HG02943 (cell line): Measurements from ENCODE around the gene MRPS15.

Source experiments
- ATAC-seq: cut with Tn5 transposase; IDR thresholded peaks from one replicate; pipeline ENCODE4 v1.9.1; 2021; ENCODE audit warnings: mild to moderate bottlenecking, low read depth, moderate library complexity; ENCODE audit not compliant: unreplicated experiment

MRPS15 gene

GRCh38 chr1:36464605-36465393 is 615 bp upstream of the MRPS15 start:
- ATAC-seq, result peak; percentile 17

- no peak for ATAC-seq
Measured at GRCh38 chr1:36463463-36463802, 751 bp downstream of the MRPS15 start.

GRCh38 chr1:36458910-36459309 is 5.3 kb downstream of the MRPS15 start:
- no peak for ATAC-seq

GRCh38 chr1:36457691-36458090 is 6.5 kb downstream of the MRPS15 start:
- ATAC-seq, result no peak

GRCh38 chr1:36456391-36456928 is 7.7 kb downstream of the MRPS15 start:
- ATAC-seq, result no peak

- ATAC-seq, result no peak
Measured at GRCh38 chr1:36455386-36455785, 8.8 kb downstream of the MRPS15 start.

GRCh38 chr1:36453600-36454388 is 10.4 kb downstream of the MRPS15 start:
- no peak for ATAC-seq

GRCh38 chr1:36453051-36453450 is 11.1 kb downstream of the MRPS15 start:
- no peak for ATAC-seq

GRCh38 chr1:36450919-36451305 is 13.3 kb downstream of the MRPS15 start:
- ATAC-seq, result no peak

GRCh38 chr1:36450270-36450918 is 13.8 kb downstream of the MRPS15 start, which contains the start of gene OSCP1:
TSS of gene OSCP1 (minus strand) at chr1:36450451. CDS start at chr1:36450369, 82 bp downstream.
- ATAC-seq, result peak; percentile 95

- ATAC-seq, result no peak
Measured at GRCh38 chr1:36448530-36449056, 15.6 kb downstream of the MRPS15 start.

- ATAC-seq, result no peak
Measured at GRCh38 chr1:36447450-36447849, 16.7 kb downstream of the MRPS15 start.

- no peak for ATAC-seq
Measured at GRCh38 chr1:36446746-36447145, 17.4 kb downstream of the MRPS15 start.

GRCh38 chr1:36446271-36446670 is 17.9 kb downstream of the MRPS15 start:
- no peak for ATAC-seq

GRCh38 chr1:36443297-36443696 is 20.9 kb downstream of the MRPS15 start:
- ATAC-seq, result no peak

GRCh38 chr1:36442337-36442736 is 21.8 kb downstream of the MRPS15 start:
- ATAC-seq, result no peak

GRCh38 chr1:36440646-36441045 is 23.5 kb downstream of the MRPS15 start:
- ATAC-seq, result no peak

- no peak for ATAC-seq
Measured at GRCh38 chr1:36440044-36440443, 24.1 kb downstream of the MRPS15 start.

GRCh38 chr1:36438715-36439114 is 25.5 kb downstream of the MRPS15 start:
- ATAC-seq, result no peak

GRCh38 chr1:36436821-36437220 is 27.4 kb downstream of the MRPS15 start:
- no peak for ATAC-seq

- ATAC-seq, result no peak
Measured at GRCh38 chr1:36433102-36433501, 31.1 kb downstream of the MRPS15 start.
